ENCODE results near the gene KRT6B.

GRCh38 chr12:52403561-52403960, 48.4 kb downstream of the KRT6B start:
- TF ChIP-seq POLR2A (IDR thresholded peaks at IDR 0.05), result no peak
- TF ChIP-seq, protein P1, sequence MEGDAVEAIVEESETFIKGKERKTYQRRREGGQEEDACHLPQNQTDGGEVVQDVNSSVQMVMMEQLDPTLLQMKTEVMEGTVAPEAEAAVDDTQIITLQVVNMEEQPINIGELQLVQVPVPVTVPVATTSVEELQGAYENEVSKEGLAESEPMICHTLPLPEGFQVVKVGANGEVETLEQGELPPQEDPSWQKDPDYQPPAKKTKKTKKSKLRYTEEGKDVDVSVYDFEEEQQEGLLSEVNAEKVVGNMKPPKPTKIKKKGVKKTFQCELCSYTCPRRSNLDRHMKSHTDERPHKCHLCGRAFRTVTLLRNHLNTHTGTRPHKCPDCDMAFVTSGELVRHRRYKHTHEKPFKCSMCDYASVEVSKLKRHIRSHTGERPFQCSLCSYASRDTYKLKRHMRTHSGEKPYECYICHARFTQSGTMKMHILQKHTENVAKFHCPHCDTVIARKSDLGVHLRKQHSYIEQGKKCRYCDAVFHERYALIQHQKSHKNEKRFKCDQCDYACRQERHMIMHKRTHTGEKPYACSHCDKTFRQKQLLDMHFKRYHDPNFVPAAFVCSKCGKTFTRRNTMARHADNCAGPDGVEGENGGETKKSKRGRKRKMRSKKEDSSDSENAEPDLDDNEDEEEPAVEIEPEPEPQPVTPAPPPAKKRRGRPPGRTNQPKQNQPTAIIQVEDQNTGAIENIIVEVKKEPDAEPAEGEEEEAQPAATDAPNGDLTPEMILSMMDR (IDR thresholded peaks at IDR 0.05), result no peak
- TF ChIP-seq EP300 (IDR thresholded peaks at IDR 0.05), result no peak

All from sigmoid colon (tissue), 4 donors.